GM21447 (cell line): ENCODE measurements around the gene ZNF429.
"Not testable (repeated sequence)": the region's sequence is repeated elsewhere in the genome, so short reads cannot be mapped to it uniquely, and the experiment has no call there.

Experiments used
- ATAC-seq: cut with Tn5 transposase; IDR thresholded peaks from one replicate; pipeline ENCODE4 v1.9.1; 2021; ENCODE audit not compliant: unreplicated experiment

Gene ZNF429

DNA sequence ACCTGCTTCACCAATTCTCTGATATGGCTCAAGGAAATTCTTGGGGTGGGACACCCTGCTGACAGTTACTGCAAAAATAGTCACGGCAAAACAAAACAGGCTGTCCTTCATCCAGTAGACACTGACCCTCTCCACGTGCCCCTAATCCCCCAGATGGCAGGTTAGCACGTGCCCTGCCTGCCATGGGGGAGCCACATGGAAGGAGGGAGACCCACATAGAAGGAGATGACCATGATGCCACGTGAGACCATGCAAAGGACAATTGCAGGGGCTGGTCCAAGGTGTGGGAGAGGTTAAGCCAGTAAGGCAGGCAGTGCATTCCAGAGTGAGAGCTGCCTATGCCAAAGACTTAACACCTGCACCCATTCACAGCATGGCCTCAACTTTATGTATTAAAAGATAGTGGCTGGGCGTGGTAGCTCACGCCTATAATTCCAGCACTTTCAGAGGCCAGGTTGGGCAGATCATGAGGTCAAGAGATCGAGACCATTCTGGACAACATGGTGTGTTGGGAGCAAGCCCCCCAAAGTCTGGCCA is 82.7 kb downstream of the ZNF429 start:
- ATAC-seq, result no peak

DNA sequence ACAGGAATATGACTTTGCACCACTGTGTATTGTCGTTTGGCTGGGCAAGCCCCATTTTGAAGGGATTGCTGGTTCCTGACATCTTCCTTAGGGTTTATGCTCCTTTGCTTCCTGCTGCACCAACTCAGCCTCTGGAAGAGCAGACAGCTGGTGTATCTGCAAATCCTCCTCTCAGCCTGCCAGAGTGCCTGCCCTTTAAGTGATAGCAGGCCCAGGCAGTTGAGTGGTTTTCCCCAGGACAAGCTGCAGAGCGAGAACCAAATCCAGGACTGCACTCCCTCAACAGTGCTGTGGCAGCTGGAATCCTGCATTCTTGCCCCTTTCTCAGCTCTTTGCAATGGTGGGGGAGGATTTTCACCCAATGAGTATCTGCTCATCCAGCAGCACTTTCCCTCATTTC is 85.5 kb downstream of the ZNF429 start:
- ATAC-seq, result no peak

DNA sequence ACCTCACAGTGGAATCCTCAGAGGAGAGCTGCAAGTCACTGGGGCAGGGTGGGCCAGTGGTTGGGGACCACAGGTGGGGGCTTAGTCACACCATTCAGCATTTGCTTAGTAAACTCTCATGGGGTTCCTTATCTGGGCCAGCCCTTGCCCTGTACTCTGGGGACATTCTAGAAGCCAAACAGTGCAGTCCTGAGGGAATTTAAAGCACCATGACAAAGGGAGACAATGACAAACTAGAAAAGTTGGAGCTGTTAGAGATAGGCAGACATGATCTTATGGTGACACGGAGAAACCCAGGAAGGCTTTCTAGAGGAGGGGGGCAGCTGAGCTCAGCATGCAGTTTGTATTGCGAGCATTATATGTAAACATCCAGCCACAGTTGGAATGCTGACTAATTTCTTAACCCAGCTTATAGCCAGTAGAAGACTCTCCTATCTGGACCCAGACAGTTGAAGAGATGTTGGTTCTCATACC is 87.6 kb downstream of the ZNF429 start:
- no peak for ATAC-seq

DNA sequence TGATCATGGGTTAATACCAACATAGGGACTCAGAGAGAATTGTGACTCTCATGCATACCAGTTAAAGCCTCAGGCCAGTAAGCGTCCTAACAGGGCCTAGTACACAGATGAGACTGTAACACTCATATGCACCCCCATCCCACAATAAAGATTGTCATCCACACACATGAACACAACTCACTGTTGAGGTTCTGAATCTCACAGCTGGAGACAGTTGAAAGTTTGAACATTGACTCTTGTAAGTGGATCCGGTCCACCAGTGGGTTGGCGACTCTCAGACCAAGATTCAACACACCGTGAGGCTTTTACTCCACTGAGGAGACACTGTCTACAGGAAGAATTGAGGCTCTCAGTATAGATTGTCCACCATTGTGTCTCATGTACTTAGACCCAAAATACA is 88.1 kb downstream of the ZNF429 start:
- no peak for ATAC-seq

DNA sequence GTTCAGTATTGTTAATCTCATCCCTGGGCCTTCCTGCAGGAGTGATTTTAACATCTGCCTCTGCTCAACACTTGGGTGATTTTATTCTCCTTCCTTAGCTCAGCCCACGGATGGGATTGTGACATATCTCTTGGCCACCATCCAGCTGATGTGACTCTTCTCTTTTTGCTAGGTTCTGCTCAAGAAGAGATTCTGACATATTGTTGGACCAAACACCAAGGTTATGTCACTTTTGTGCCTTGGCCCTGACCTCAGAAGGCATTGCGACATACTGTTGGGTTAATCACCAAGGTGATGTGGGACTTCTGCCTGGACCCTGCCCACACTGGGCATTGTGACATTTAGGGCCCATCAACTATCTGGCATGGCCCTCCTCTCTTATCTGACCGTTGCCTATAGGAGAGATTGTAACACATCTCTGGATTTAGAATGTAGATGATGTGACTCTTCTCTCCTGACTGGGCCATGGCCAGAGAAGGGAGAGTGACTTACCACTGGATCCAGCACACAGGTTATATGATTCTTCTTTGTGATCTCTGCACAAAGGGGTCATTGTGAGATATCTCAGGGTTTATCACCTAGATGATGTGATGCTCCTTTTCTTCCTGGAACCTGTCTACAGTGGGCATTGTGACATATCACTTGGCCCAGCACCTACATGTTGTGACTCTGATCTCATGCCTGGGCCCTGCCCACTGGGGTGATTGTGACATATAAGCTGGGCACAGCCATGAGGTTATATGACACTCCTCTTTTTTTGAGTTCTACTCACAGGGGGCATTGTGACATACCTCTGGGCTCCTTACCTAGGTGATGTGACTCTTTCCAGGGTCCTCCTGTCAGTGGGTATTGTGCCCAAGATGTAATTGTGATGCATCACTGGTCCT is 88.8 kb downstream of the ZNF429 start:
- ATAC-seq, result no peak

DNA sequence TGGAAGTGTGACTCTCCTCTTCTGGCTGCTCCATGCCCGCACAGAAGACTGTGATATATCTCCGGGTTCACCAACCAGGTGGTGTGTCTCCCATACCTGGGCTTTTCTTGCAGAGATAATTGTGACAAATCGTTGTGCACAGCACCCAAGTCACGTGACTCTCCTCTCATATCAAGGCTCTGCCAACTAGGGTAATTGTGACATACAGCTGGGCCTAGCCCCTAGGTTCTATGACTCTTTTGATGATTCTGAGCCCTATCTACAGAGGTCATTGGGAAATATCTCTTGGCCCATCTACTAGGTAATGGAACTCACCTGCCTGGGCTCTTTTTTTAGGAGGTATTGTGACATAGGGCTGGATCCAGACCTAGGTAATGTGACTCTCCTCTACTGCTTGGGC is 89.8 kb downstream of the ZNF429 start:
- ATAC-seq, result no peak

DNA sequence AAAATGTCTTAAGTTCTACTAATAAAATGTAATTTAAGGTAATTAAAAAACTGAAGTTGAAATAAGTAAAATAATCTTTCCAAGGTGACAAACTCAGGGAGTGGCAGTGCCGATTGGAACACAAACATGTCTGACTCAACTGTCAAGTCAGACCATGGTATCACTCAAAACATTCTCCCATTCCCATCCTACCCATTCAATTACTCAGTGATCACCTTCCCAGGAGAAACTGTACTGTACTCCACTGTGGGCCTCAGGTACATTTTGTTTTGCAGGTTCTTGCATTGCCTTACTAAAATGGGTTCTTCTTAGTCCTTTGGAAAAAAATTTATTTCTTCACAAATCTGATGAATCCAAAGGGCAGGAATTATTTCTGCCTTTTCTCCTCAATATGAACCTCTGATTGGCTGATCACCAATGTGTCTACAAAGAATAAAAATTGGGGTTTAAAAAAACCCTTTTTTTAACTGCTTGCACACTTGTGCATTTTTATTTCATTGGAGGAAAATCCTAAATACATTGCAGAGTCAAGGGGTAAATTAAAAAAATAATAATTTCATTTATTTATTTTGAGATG is 96.8 kb downstream of the ZNF429 start:
- no peak for ATAC-seq

DNA sequence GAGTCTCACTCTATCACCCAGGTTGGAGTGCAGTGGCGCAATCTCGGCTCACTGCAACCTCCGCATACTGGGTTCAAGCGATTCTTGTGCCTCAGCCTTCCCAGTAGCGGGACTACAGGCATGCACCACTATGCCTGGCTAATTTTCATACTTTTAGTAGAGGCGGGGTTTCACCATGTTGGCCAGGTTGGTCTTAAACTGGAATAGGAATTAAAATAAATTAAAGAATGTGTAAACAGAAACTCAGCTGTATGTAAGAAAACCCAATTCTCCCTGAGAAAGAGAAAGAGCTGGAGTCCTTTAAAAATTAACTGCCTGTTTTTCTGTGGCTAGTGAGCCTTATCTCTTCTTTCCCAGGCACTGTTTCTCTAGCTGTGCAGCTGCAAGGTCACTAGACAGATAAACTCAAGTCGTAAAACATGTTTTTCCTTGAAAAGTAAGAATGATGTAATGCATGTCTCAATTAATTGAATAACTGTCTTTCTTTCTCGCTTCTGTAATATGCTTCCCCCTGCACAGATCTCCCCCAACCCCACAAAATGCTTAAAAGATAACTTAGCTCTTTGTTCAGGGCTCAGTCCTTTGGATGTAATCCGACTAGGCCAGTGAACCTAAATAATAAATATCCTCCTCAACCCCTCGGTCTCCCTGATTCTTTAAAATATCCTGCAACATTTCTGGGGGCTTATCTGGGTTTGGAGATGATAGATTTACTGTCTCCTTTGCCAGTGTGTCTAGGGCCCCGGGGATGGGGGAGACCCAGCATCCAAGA is 97.4 kb downstream of the ZNF429 start:
- ATAC-seq, result not testable (repeated sequence)

DNA sequence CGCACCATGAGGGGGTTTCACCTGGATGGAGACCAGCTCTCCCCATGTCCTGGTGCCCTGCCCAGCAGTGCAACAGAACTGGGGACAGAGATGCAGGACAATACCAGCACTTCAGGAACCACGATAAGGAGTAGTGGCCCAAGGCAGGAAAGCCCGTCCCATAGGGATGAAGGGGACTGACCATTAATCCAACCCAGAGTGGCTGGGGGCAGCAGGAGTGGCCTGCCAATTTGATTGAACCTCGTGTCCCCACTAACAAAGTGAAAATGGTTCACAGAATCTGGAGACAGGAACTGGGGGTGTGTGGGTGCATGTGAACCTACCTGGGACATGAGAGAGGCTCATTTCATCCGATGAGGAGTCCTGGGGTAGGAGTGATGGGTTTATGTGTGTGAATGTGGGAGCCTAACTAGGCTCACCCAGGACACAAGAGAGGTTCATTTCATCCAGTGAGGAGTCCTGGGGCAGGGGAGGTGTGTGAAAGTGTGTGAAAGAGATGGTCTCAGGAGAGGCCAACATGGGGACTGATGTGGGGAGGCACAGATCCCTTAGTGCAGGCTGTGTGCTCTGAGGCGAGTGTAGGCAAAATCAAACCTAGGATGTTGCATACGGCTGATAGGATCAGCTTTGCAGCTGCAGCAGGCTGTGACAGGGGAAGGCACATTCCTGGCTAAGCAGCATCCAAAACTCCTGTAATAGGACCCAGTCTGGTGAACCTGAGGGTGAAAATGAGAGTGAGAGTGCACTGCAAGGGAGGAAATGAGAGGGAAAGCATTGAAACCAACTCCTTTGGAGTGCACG is 98.2 kb downstream of the ZNF429 start:
- ATAC-seq, result no peak

DNA sequence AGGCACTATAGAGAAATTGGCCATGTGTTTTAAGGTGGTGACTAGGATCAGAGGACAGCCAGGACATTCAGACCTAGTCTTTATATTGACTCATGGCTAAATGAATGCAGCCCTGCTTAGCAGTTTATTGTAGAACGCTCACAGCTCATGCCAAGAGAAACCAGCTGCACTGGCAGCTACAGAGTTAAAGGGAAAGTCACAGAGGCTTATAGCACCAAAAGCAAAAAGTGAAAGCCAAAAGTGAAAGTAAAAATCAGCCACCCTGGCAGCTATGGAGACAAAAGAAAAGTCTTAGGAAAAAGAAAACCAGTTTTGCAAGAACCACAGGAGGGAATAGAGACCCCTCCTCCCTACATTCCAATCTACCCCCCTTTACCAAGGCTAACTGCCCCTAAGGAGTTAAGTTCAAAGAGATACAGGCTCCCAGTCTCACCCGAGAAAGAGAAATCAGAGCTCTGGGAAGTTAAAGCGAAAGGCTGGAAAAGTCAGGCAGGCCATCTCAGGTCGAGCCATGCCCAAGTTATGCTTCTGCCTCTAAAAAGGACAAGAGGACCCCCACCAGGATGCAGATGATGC is 99.0 kb downstream of the ZNF429 start:
- no peak for ATAC-seq
